IMR-90 (cell line): ENCODE measurements around the gene KDM1B. TPM values are rescaled to one million over a fixed set of nuclear protein-coding genes. Genes with fewer than 3 reads are reported as not detected.

Experiments
- ATAC-seq: fragments of 200-7000 bp; cut with Tn5 transposase; 2 replicates; pipeline ENCODE4 v1.9.1; 2020; ENCODE audit warnings: low read depth, mild to moderate bottlenecking, moderate library complexity
- BruUV-seq: library from RNA; stranded (reverse); fragments of 400-500 nt; replicated peaks from 2 replicates; lab custom pipeline; 2021; lab: Mats Ljungman, UMichigan
- CTCF ChIA-PET: fragments of 300-600 bp; formaldehyde crosslinking; extraction: SDS; loops from one replicate; lab custom pipeline; 2021; ENCODE audit warnings: antibody characterized with exemption; lab: Yijun Ruan, JAX
- POLR2A ChIA-PET: fragments of 300-600 bp; sonication (Branson Sonifier 250); formaldehyde crosslinking; loops from one replicate; lab custom pipeline; 2022; ENCODE audit warnings: antibody characterized with exemption; ENCODE audit not compliant: unreplicated experiment; lab: Charles Lee
- DNase-seq: peaks from one replicate; pipeline ENCODE4 v3.0.0; 2013
- H2AFZ ChIP-seq: replicated peaks from 2 replicates; pipeline ENCODE3; 2013; ENCODE audit warnings: low read length, mild to moderate bottlenecking; ENCODE audit not compliant: poor library complexity
- H2AK5ac ChIP-seq: 2 replicates; pipeline ENCODE4 v1.6.1; 2013; ENCODE audit warnings: low read depth, low read length, inconsistent platforms
- H2AK9ac ChIP-seq: replicated peaks from 2 replicates; pipeline ENCODE3; 2013; ENCODE audit warnings: mild to moderate bottlenecking, low read depth, low read length, moderate library complexity; ENCODE audit not compliant: poor library complexity
- H2BK120ac ChIP-seq: 2 replicates; pipeline ENCODE4 v1.6.1; 2013; ENCODE audit warnings: low read depth, low read length, inconsistent platforms
- H2BK15ac ChIP-seq: 3 replicates; pipeline ENCODE4 v1.6.1; 2013; ENCODE audit warnings: low read depth, low read length, inconsistent platforms
- H2BK20ac ChIP-seq: 2 replicates; pipeline ENCODE4 v1.6.1; 2013; ENCODE audit warnings: low read depth, mild to moderate bottlenecking, inconsistent platforms, low read length, moderate library complexity
- H2BK5ac ChIP-seq: 2 replicates; pipeline ENCODE4 v1.6.1; 2013; ENCODE audit warnings: mild to moderate bottlenecking, low read depth, low read length, inconsistent platforms; ENCODE audit not compliant: poor library complexity, severe bottlenecking
- H3K14ac ChIP-seq: replicated peaks from 2 replicates; pipeline ENCODE4 v1.6.1; 2013; ENCODE audit warnings: low read depth, low read length, inconsistent platforms
- H3K18ac ChIP-seq: 2 replicates; pipeline ENCODE4 v1.6.1; 2013; ENCODE audit warnings: low read depth, low read length, control low read depth
- H3K23ac ChIP-seq: 2 replicates; pipeline ENCODE4 v1.6.1; 2013; ENCODE audit warnings: low read depth, low read length, inconsistent platforms
- H3K27ac ChIP-seq: 2 replicates; pipeline ENCODE4 v1.5.1; 2013; ENCODE audit warnings: mild to moderate bottlenecking, control low read depth, low read length; ENCODE audit not compliant: insufficient read depth
- H3K27me3 ChIP-seq: 2 replicates; pipeline ENCODE4 v1.6.1; 2013; ENCODE audit warnings: low read length; ENCODE audit not compliant: control insufficient read depth, insufficient read depth
- H3K36me3 ChIP-seq: 2 replicates; pipeline ENCODE4 v1.6.1; 2013; ENCODE audit warnings: low read length, mixed read lengths; ENCODE audit not compliant: control insufficient read depth, insufficient read depth
- H3K4ac ChIP-seq: 2 replicates; pipeline ENCODE4 v1.6.1; 2013; ENCODE audit warnings: low read depth, low read length, inconsistent platforms
- H3K4me1 ChIP-seq: 2 replicates; pipeline ENCODE4 v1.6.1; 2013; ENCODE audit warnings: low read length, mixed read lengths; ENCODE audit not compliant: control insufficient read depth, insufficient read depth
- H3K4me2 ChIP-seq: 2 replicates; pipeline ENCODE4 v1.6.1; 2013; ENCODE audit warnings: low read depth, mild to moderate bottlenecking, control low read depth, low read length, moderate library complexity
- H3K4me3 ChIP-seq: 2 replicates; pipeline ENCODE4 v1.5.1; 2013; ENCODE audit warnings: low read depth, mild to moderate bottlenecking, control low read depth, low read length, moderate library complexity; ENCODE audit not compliant: insufficient read depth
- H3K56ac ChIP-seq: 2 replicates; pipeline ENCODE4 v1.6.1; 2013; ENCODE audit warnings: low read length, inconsistent platforms; ENCODE audit not compliant: insufficient read depth; ENCODE audit errors: extremely low read depth
- H3K79me1 ChIP-seq, 2 experiments: 2 replicates each; pipeline ENCODE4 v1.6.1; 2013; ENCODE audit warnings: low read length in 2 of 2, inconsistent platforms in 1 of 2, low read depth in 1 of 2
- H3K9ac ChIP-seq: 2 replicates; pipeline ENCODE4 v1.6.1; 2013; ENCODE audit warnings: low read depth, low read length, control low read depth
- H3K9me1 ChIP-seq: 2 replicates; pipeline ENCODE4 v1.6.1; 2013; ENCODE audit warnings: low read length, inconsistent platforms; ENCODE audit not compliant: insufficient read depth
- H3K9me3 ChIP-seq: 2 replicates; pipeline ENCODE4 v1.6.1; 2013; ENCODE audit warnings: low read length; ENCODE audit not compliant: control insufficient read depth, insufficient read depth
- H4K20me1 ChIP-seq: 2 replicates; pipeline ENCODE4 v1.6.1; 2013; ENCODE audit warnings: low read length, inconsistent platforms; ENCODE audit not compliant: insufficient read depth
- H4K5ac ChIP-seq: 2 replicates; pipeline ENCODE4 v1.6.1; 2013; ENCODE audit warnings: mild to moderate bottlenecking, low read depth, low read length, control low read depth
- H4K8ac ChIP-seq, 2 experiments: 2 replicates each; pipeline ENCODE4 v1.6.1; 2013; ENCODE audit warnings: low read depth in 2 of 2, low read length in 2 of 2, control low read depth in 1 of 2, inconsistent platforms in 1 of 2
- H4K91ac ChIP-seq: 2 replicates; pipeline ENCODE4 v1.6.1; 2013; ENCODE audit warnings: low read depth, low read length, inconsistent platforms; ENCODE audit not compliant: insufficient read depth
- CEBPB ChIP-seq: IDR thresholded peaks from 2 replicates; pipeline ENCODE4 v1.6.1; 2012; ENCODE audit warnings: low read depth, low read length, improper control_type of control experiment
- CHD1 ChIP-seq: IDR thresholded peaks from 2 replicates; pipeline ENCODE4 v1.6.1; 2012; ENCODE audit warnings: low read depth, low read length, improper control_type of control experiment
- CTCF ChIP-seq: conservative IDR thresholded peaks from 2 replicates; pipeline ENCODE4 v1.5.1; 2012; ENCODE audit warnings: mild to moderate bottlenecking, low read depth, low read length, improper control_type of control experiment
- MAZ ChIP-seq: IDR thresholded peaks from 2 replicates; pipeline ENCODE4 v1.6.1; 2012; ENCODE audit warnings: low read depth, mild to moderate bottlenecking, low read length, improper control_type of control experiment, moderate library complexity, borderline replicate concordance
- RAD21 ChIP-seq: IDR thresholded peaks from 2 replicates; pipeline ENCODE4 v1.6.1; 2012; ENCODE audit warnings: low read length, improper control_type of control experiment
- WGBS, 2 experiments: methylation state at CpG; one replicate each; pipeline versions ENCODE4 v1.1.5 to v1.1.7; 2013; ENCODE audit warnings: missing lambda C conversion rate in 2 of 2; ENCODE audit not compliant: insufficient read length in 1 of 2; ENCODE audit errors: extremely low coverage in 2 of 2; 5-methylcytosine and 5-hydroxymethylcytosine counted together
- dilution Hi-C: fragments of 300-500 bp; cut with HindIII; formaldehyde crosslinking; loops from one replicate; pipeline ENCODE4 v1.14.3; 2018; ENCODE audit warnings: low sequenced_read_pairs; ENCODE audit not compliant: unreplicated experiment
- in situ Hi-C: fragments of 300-500 bp; cut with MboI; formaldehyde crosslinking; loops from 3 replicates; pipeline ENCODE4 v1.14.3; 2019; ENCODE audit warnings: low sequenced_read_pairs, inconsistent platforms, mixed read lengths
- intact Hi-C: fragments of 100-400 bp; cut with micrococcal nuclease; formaldehyde crosslinking; loops from 2 replicates; pipeline ENCODE4 v1.10.0; 2022
- polyA plus RNA-seq, 3 experiments: library from polyadenylated mRNA; depleted of rRNA; stranded (reverse); fragments of >200 nt; gene quantifications; 2 replicates each; pipeline ENCODE4 v1.2.3, GENCODE V29; 2012; ENCODE audit warnings: low replicate concordance in 1 of 3
- total RNA-seq: library from RNA; depleted of rRNA; stranded (reverse); fragments of >200 nt; gene quantifications from 2 replicates; pipeline ENCODE4 v1.2.3, GENCODE V29; 2012
- TF ChIP-seq, protein P1 (sequence below): fragments of 150-350 bp; IDR thresholded peaks from 2 replicates; pipeline ENCODE4 v1.6.1; 2017; ENCODE audit warnings: mild to moderate bottlenecking, antibody characterized with exemption, low read length, low read depth
- TF ChIP-seq, protein P2 (sequence below): fragments of 150-350 bp; IDR thresholded peaks from 2 replicates; pipeline ENCODE4 v1.6.1; 2016; ENCODE audit warnings: low read depth, mild to moderate bottlenecking, low read length, moderate library complexity, borderline replicate concordance

KDM1B gene
- total and polyA plus RNA-seq, 2 of the 4 experiments (the other 2 are of a cell fraction): 13.2 to 16.7 TPM

DNA sequence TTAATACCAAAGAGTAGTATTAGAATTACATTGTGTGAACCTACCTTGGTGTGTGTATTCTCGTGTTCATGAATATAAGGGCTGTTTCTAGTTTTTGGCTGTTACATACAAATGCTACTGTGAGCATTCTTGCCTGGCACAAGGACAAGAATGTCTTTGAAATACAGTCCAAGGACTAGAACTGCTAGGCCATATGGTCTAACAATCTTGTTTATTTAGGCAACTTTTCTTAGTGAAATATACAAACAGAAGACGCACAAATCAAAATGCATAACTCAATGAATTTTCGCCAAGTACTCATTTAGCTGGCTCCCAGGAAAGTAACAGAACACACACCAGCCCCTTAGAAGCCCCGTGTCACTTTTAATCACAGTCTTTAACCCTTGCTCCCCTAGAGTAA is 28.5 kb downstream of the KDM1B start:
- Histone ChIP-seq H2AK5ac (no peak overlapping the region), H3K56ac (no peak overlapping the region), H2BK120ac (no peak overlapping the region), H4K91ac (no peak overlapping the region), H2BK15ac (no peak overlapping the region), H3K4ac (no peak overlapping the region), H3K27me3 (no peaks in the 10 kb centered on the region), H3K14ac (no peak overlapping the region), H3K23ac (no peak overlapping the region), H4K8ac (no peak overlapping the region), H3K18ac (no peak overlapping the region), H3K36me3 (peaks cover 2% of the 10 kb centered on the region; the same call in 1 of the 2 replicates), H3K4me1 (no peaks in the 10 kb centered on the region), H2BK20ac (no peak overlapping the region), H4K5ac (no peak overlapping the region), H3K9ac (no peak overlapping the region), H2AFZ (no peak overlapping the region), H3K79me1 (no peaks in the 10 kb centered on the region), H2BK5ac (no peak overlapping the region), H3K4me2 (no peak overlapping the region), H3K9me3 (no peaks in the 10 kb centered on the region), H3K4me3 (no peak overlapping the region), H4K20me1 (no peaks in the 10 kb centered on the region), H3K27ac (no peak overlapping the region), H2AK9ac (no peak overlapping the region), H3K9me1 (no peaks in the 10 kb centered on the region; the same call in 1 of the 2 replicates)
- WGBS, 2 experiments: 44% methylated on average over 3 of the region's 4 CpGs; no CpG with 5 or more reads in 1 of the 2 experiments
- in situ Hi-C loops (no loop called here), dilution Hi-C loops (no loop called here), intact Hi-C loops (no loop called here)
- no TSS peak for BruUV-seq
- ATAC-seq: no peak
- DNase-seq: peak; percentile 27
- CTCF ChIA-PET: interaction anchor here (0.7 kb wide), 1 partner anchor 21 kb away, joined by 3 read pairs; no protein-coding TSS in a partner anchor
- POLR2A ChIA-PET: no interaction called here
- TF ChIP-seq CTCF: no peak
- TF ChIP-seq, protein P1, sequence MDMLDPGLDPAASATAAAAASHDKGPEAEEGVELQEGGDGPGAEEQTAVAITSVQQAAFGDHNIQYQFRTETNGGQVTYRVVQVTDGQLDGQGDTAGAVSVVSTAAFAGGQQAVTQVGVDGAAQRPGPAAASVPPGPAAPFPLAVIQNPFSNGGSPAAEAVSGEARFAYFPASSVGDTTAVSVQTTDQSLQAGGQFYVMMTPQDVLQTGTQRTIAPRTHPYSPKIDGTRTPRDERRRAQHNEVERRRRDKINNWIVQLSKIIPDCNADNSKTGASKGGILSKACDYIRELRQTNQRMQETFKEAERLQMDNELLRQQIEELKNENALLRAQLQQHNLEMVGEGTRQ: no peak
- TF ChIP-seq MAZ: no peak
- TF ChIP-seq RAD21: no peak
- no peak for TF ChIP-seq CHD1
- TF ChIP-seq, protein P2, sequence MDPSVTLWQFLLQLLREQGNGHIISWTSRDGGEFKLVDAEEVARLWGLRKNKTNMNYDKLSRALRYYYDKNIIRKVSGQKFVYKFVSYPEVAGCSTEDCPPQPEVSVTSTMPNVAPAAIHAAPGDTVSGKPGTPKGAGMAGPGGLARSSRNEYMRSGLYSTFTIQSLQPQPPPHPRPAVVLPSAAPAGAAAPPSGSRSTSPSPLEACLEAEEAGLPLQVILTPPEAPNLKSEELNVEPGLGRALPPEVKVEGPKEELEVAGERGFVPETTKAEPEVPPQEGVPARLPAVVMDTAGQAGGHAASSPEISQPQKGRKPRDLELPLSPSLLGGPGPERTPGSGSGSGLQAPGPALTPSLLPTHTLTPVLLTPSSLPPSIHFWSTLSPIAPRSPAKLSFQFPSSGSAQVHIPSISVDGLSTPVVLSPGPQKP: no peak
- no peak for TF ChIP-seq CEBPB
